Hematopoietic multipotent progenitor cell treated with erythropoietin and hydrocortisone succinate and interleukin-3 and kit ligand, for 6 days (in vitro differentiated cells): ENCODE results near the gene SLC12A9.
A peak's percentile ranks its signal among the peaks of the same experiment; 100 is the strongest.
"Not testable (repeated sequence)": the region's sequence is repeated elsewhere in the genome, so short reads cannot be mapped to it uniquely, and the experiment has no call there.

Source experiments
- DNase-seq: peaks from one replicate; pipeline ENCODE4 v3.0.0-alpha.2; 2015

Gene SLC12A9

DNA sequence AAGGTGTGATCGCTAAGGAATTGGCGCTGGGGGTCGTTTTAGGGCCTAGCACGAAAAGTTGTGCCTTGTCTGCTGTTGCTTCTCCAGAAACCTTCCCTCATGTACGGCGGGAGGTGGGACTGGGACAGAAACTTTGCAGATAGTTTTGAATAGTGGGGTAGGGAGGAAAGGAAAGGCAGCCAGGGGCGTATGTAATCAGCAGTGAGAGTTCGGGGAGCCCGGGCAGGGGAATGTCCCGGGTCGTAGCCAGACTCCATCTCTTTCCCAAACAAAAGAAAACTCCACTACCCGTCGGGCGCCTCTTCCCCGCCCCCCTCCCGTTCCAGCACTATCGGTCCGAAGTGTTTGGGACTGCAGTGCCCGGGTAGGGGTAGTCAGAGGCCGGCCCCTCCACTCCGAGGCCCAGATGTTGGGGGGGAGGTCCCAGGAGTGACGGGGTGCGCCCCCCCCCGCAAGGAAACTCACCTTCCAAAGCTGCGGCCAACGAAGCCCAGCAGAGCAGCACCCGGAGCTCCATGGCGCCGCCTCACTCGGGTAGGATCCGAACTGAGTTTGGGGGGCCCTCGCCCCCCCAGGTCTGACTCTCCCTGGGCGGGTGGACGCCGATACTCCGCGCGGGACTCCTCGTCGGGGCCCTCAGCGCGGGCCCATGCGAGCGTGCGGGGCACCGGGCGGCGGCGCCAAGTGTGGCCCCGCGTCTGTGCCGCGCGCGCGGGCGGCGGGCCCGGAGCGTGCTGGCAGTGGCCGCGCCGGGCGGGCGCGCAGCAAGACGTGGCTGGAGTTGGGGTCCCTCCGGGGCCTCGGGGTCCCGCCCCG, 25.8 kb upstream of the SLC12A9 start:
- peak; percentile 37 for DNase-seq

- peak; percentile 91 for DNase-seq
These were observed 24.9 kb upstream of the SLC12A9 start, which contains the start of gene EPHB4 for GRCh38 chr7:100827330-100828226. EPHB4 (minus strand) TSS chr7:100827523; CDS start chr7:100827030, 493 bp downstream.

- DNase-seq, result peak; percentile 95
These were observed 23.3 kb upstream of the SLC12A9 start for GRCh38 chr7:100829150-100829716.

- no peak for DNase-seq
These were observed 22.1 kb upstream of the SLC12A9 start for GRCh38 chr7:100830396-100830795.

- no peak for DNase-seq
These were observed 20.3 kb upstream of the SLC12A9 start for GRCh38 chr7:100832281-100832633.

GRCh38 chr7:100835903-100836811, 16.4 kb upstream of the SLC12A9 start:
- DNase-seq, result peak; percentile 42

DNA sequence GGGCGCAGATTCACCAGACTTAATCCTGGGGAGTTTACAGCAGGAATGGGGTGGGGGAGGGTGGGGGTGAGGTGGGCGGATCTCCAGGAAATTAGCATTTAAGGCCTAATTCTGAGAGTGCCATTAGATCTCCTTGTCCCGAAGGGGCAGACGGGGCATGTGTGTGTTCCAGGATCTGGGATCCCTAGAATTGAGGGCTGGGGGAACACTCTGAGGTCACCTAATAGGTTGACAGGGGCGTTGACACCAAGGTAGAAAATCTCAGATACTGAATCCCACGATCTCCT, 15.8 kb upstream of the SLC12A9 start:
- DNase-seq, result no peak

DNA sequence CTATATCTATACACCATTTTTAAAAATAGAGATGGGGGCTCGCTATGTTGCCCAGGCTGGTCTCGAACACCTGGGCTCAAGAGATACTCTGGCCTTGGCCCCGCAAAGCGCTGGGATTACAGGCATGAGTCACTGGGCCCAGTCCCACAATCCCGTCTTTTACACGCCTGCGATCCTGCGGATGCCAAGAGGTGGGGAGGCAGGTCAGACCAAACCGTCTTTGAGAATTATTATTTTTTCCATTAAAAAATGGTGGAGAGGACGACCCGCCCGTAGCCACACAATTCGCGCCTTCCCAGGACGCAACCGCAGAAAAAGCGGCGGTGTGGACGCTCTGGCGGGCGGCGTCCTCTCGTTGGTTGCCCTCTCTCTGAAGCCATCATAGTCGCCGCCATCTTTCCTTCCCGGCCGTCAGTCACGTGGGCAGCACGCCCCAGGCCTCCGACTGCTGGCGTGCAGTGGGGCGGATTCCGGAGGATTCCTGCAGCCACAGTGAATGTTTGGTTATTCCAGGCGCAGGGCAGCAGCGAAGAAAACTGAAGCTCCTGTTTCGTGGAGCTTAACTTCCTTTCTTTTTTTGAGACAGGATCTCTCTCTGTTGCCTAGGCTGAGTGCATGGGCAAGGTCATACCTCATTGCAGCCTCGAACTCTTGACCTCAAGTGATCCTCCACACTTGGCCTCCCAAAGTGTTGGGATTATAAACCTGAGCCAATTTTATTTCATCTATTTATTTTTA, 15.2 kb upstream of the SLC12A9 start:
- DNase-seq, result peak; percentile 96

DNA sequence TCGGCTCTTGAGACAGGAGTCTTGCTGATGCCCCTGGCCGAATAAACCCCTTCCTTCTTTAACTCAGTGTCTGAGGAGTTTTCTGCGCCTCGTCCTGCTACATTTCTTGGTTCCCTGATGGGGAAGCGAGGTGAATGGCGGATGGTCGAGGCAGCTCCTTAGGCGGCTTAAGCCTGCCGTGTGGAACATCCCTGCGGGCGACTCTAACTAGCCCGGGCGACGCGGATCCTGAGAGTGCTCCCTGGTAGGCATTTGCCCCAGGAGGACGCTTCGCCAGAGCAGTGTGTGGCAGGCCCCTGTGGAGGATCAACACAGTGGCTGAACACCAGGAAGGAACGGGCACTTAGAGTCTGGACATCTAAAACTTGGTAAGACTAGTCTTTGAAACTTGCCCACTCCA, 13.2 kb upstream of the SLC12A9 start:
- no peak for DNase-seq

DNA sequence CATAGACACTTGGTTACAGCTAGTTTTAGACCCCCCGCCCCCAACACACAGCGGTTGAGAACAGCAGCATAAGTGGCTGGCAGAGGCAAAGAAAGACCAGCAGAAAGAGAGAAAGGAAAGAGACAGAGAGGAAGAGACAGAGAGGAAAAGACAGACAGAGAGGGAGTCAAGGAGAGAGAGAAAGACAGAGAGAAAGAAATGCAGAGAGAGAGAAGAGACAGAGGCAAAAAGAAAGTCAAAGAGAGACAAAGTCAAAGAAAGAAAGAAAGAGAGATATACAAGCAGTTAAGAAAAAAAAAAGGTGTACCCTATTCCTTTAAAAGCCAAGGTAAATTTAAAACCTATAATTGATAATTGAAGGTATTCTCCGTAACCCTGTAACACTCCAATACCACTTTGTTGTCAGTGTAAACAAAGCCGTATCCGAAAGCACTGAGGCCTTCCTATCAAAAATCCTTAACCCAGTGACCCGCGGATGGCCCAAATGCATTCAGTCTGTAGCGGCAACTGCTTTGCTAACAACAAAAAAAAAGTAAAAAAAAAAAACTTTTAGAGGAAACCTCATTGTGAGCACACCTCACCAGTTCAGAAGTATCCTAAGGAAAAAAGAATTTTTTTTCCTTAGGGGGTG, 11.9 kb upstream of the SLC12A9 start:
- DNase-seq, result no peak

DNA sequence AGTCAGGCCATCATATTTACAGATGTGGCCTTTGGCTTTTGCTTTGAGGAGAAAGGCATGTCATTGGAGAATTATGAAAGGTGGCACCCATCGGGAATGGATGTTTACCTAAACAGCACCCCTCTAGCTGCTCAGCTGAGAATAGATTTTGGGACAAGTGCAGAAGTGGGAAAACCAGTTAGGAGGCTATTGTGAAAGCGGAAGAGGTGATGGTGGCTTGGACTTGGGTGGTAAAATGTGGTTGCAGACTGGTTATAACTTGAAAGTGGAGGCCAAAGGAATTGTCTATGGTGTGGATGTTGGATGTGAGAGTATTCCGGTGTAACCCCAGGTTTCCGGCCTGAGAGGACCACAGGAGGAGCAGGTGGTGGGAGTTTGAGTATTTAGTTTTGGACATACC, 5.2 kb upstream of the SLC12A9 start:
- DNase-seq, result no peak

DNA sequence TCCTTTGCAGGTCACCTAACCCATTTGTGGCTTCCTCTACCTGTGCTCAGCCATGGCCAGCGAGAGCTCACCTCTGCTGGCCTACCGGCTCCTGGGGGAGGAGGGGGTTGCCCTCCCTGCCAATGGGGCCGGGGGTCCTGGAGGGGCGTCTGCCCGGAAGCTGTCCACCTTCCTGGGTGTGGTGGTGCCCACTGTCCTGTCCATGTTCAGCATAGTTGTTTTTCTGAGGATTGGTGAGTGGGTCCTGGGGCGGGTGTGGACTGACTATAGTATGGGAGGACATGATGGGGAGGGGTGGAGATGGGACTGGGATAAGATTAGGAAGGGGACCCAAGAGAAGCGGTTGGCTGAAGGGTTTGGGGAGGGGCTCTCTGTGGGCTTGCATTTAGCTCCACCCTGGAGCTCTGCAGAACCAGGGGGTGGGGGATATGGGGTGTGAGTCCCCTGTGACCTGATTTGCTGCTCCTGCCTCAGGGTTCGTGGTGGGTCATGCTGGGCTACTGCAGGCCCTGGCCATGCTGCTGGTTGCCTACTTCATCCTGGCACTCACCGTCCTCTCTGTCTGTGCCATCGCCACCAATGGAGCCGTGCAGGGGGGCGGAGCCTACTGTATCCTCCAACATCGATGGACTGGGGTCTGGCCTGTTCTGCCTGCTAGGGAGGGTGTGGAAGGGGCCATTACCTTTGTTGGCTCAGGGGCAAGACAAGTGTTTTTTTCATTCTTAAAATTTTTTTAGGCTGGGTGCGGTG, 1.8 kb downstream of the SLC12A9 start:
- DNase-seq, result no peak

- DNase-seq, result not testable (repeated sequence)
These were observed 2.4 kb downstream of the SLC12A9 start for GRCh38 chr7:100854899-100855298.

DNA sequence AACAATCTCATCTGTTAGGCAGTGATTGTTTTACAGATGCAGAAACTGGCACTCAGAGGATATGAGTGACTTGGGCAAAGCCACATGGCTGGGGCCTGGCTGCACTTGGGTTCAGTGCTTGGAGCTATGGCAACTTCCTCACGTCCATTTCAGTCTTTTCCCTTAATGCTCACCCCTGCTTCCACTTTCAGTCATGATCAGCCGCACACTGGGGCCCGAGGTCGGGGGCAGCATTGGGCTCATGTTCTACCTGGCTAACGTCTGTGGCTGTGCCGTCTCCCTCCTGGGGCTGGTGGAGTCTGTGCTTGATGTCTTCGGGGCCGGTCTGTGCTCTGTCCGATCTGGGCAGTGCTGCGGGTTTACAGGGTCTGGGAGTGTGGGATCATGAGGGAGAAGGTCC, 3.0 kb downstream of the SLC12A9 start:
- no peak for DNase-seq

DNA sequence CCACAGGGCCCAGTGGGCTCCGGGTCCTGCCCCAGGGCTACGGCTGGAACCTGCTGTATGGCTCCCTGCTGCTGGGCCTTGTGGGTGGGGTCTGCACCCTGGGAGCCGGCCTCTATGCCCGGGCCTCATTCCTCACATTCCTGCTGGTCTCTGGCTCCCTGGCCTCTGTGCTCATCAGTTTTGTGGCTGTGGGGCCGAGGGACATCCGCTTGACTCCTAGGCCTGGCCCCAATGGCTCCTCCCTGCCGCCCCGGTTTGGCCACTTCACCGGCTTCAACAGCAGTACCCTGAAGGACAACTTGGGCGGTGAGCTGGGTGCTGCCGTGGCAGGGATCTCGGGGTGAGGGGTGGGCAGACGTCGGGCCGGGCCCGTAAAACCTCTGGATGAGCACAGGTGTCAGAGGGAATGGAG, 4.4 kb downstream of the SLC12A9 start:
- DNase-seq, result no peak

GRCh38 chr7:100859856-100860255, 7.3 kb downstream of the SLC12A9 start:
- no peak for DNase-seq

DNA sequence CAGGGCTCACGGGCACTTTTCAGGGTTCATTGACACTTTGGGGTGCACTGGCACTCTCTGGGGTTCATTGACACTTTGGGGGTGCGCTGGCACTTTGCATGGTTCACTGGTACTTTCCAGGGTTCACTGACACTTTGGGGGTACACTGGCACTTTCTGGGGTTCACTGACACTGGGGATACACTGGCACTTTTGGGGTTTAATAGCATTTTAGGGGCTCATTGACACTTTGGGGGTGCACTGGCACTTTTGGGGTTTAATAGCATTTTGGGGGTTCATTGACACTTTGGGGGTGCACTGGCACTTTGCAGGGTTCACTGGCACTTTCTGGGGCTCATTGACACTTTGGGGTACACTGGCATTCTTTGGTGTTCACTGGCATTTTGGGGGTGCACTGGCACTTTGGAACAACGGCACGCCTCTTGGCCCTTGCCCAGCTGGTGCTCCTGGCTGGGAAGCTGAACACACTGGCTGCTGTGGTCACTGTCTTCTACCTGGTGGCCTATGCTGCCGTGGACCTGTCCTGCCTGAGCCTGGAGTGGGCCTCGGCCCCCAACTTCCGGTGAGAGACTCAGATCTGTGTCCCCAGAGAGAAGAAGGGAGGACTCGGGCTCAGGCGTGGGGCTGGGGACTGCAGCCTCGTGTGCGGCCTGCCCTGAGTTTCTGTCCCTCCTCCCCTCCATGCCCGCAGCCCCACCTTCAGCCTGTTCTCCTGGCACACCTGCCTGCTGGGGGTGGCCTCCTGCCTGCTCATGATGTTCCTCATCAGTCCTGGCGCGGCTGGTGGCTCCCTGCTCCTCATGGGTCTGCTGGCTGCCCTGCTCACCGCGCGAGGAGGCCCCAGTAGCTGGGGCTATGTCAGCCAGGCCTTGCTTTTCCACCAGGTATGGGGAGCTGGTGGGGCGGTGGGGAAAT, 8.4 kb downstream of the SLC12A9 start:
- DNase-seq, result no peak

DNA sequence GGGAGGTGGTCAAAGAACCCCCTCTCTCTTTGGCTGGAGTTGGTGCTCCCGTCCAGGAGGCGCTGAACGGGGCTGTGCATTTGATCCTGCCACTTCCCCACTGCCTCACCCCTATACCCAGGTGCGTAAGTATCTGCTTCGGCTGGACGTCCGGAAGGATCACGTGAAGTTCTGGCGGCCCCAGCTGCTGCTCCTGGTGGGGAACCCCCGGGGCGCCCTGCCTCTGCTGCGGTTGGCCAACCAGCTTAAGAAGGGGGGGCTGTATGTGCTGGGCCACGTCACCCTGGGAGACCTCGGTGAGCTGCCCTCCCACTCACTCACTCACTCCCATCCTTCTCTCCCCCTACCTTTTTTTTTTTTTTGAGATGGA, 9.1 kb downstream of the SLC12A9 start:
- DNase-seq, result no peak

- DNase-seq, result peak; percentile 75
These were observed 11.0 kb downstream of the SLC12A9 start for GRCh38 chr7:100863406-100863950.
